ENCODE measurements around the gene DNAI4.
"Not testable (repeated sequence)": the region's sequence is repeated elsewhere in the genome, so short reads cannot be mapped to it uniquely, and the experiment has no call there.

DNA sequence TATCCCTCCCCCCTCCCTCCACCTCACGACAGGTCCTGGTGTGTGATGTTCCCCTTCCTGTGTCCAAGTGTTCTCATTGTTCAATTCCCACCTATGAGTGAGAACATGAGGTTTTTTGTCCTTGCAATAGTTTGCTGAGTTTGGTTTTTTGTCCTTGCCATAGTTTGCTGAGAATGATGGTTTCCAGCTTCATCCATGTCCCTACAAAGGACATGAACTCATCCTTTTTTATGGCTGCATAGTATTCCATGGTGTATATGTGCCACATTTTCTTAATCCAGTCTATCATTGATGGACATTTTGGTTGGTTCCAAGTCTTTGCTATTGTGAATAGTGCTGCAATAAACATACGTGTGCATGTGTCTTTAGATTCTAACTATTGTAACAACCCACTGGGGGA is 128.8 kb downstream of the DNAI4 start:
- TF ChIP-seq POLR2A (IDR thresholded peaks at IDR 0.05), result not testable (repeated sequence)
- TF ChIP-seq, protein P1, sequence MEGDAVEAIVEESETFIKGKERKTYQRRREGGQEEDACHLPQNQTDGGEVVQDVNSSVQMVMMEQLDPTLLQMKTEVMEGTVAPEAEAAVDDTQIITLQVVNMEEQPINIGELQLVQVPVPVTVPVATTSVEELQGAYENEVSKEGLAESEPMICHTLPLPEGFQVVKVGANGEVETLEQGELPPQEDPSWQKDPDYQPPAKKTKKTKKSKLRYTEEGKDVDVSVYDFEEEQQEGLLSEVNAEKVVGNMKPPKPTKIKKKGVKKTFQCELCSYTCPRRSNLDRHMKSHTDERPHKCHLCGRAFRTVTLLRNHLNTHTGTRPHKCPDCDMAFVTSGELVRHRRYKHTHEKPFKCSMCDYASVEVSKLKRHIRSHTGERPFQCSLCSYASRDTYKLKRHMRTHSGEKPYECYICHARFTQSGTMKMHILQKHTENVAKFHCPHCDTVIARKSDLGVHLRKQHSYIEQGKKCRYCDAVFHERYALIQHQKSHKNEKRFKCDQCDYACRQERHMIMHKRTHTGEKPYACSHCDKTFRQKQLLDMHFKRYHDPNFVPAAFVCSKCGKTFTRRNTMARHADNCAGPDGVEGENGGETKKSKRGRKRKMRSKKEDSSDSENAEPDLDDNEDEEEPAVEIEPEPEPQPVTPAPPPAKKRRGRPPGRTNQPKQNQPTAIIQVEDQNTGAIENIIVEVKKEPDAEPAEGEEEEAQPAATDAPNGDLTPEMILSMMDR (IDR thresholded peaks at IDR 0.05), result not testable (repeated sequence)
